K562 (cell line): ENCODE measurements around the gene PTPRF. TPM values are rescaled to one million over a fixed set of nuclear protein-coding genes. Genes with fewer than 3 reads are reported as not detected.

ENCODE experiments used
- BCOR ChIP-seq: fragments of 450-650 bp; IDR thresholded peaks from 2 replicates; pipeline ENCODE4 v1.6.1; 2016
- HDAC1 ChIP-seq, 2 experiments: fragments of 450-650 bp; IDR thresholded peaks; 2 replicates each; pipeline ENCODE4 v1.6.1; 2016 to 2017; ENCODE audit warnings: inconsistent platforms in 1 of 2, mild to moderate bottlenecking in 1 of 2, moderate library complexity in 1 of 2
- HDAC2 ChIP-seq: fragments of 450-650 bp; IDR thresholded peaks from 2 replicates; pipeline ENCODE4 v1.6.1; 2016; ENCODE audit warnings: mild to moderate bottlenecking
- HLTF ChIP-seq: fragments of 450-650 bp; IDR thresholded peaks from 2 replicates; pipeline ENCODE4 v1.6.1; 2016
- MAFG ChIP-seq: fragments of 450-650 bp; conservative IDR thresholded peaks from 2 replicates; pipeline ENCODE4 v1.6.1; 2016; ENCODE audit warnings: missing genetic modification characterization, missing compliant biosample characterization
- NCOA1 ChIP-seq: fragments of 450-650 bp; IDR thresholded peaks from 2 replicates; pipeline ENCODE4 v1.6.1; 2016; ENCODE audit warnings: low read depth
- NFE2 ChIP-seq: IDR thresholded peaks from 2 replicates; pipeline ENCODE4 v1.6.1; 2014; ENCODE audit warnings: antibody characterized with exemption, low read depth
- NFIC ChIP-seq: fragments of 450-650 bp; IDR thresholded peaks from 2 replicates; pipeline ENCODE4 v1.6.1; 2017; ENCODE audit warnings: mild to moderate bottlenecking, inconsistent platforms
- RBM25 ChIP-seq: fragments of 200-400 bp; formaldehyde crosslinking; IDR thresholded peaks from 2 replicates; pipeline ENCODE4 v1.6.1; 2018; ENCODE audit warnings: low read length, low read depth, moderate library complexity; ENCODE audit not compliant: severe bottlenecking
- SMARCA5 ChIP-seq: fragments of 450-650 bp; IDR thresholded peaks from 2 replicates; pipeline ENCODE4 v1.6.1; 2016
- ZNF316 ChIP-seq: fragments of 450-650 bp; IDR thresholded peaks from 2 replicates; pipeline ENCODE4 v1.6.1; 2016
- ZNF347 ChIP-seq: fragments of 450-650 bp; formaldehyde crosslinking; IDR thresholded peaks from 2 replicates; pipeline ENCODE4 v1.4.0; 2020; ENCODE audit warnings: low read depth, mild to moderate bottlenecking, moderate library complexity
- ZNF785 ChIP-seq: fragments of 250-450 bp; sonication (Bioruptor Pico); IDR thresholded peaks from 2 replicates; pipeline ENCODE4 v1.4.0; 2020; ENCODE audit warnings: mild to moderate bottlenecking
- polyA plus RNA-seq, 8 experiments: library from polyadenylated mRNA; depleted of rRNA in 4 of 8; stranded (reverse) in 5 of 8; unstranded in 3 of 8; fragments of >200 nt; fragmentation: Nextera tagmentation in 2 of 8; fragmentation: Illumina TruSeq in 1 of 8; extraction: Ambion mirVana in 2 of 8; extraction: Trizol in 1 of 8; gene quantifications; 2 replicates each; pipeline versions ENCODE4 v1.2.1 to v1.2.3, GENCODE V29; 2011 to 2014; ENCODE audit warnings: inconsistent platforms in 1 of 8, missing spikeins in 1 of 8
- total RNA-seq, 7 experiments: library from RNA; depleted of rRNA in 6 of 7; stranded (reverse); fragments of >200 nt in 6 of 7; fragmentation: Illumina TruSeq in 2 of 7; extraction: Trizol in 2 of 7; gene quantifications; 2 replicates each; pipeline versions ENCODE4 v1.2.1 to v1.2.3, GENCODE V29; 2011 to 2021; ENCODE audit warnings: low replicate concordance in 1 of 7
- TF ChIP-seq, protein P1 (sequence below), 2 experiments: fragments of 450-650 bp in 1 of 2; sonication (generic) in 1 of 2; formaldehyde crosslinking in 1 of 2; IDR thresholded peaks; 2 replicates each; pipeline versions ENCODE4 v1.7.1 to v1.9.0; 2016 to 2022; ENCODE audit warnings: inconsistent platforms in 1 of 2, mild to moderate bottlenecking in 1 of 2, missing genetic modification reagents in 1 of 2
- TF ChIP-seq, protein P2 (sequence below), 3 experiments: IDR thresholded peaks in 2 of 3; conservative IDR thresholded peaks in 1 of 3; 2 replicates each; pipeline ENCODE4 v1.5.1; 2011 to 2012; ENCODE audit warnings: low read length in 3 of 3, mild to moderate bottlenecking in 3 of 3, control low read depth in 2 of 3, improper control_type of control experiment in 1 of 3, inconsistent platforms in 1 of 3, low read depth in 1 of 3, mixed read lengths in 1 of 3, moderate library complexity in 1 of 3; ENCODE audit not compliant: insufficient read depth in 2 of 3
- TF ChIP-seq, protein P3 (sequence below): sonication (generic); formaldehyde crosslinking; IDR thresholded peaks from 2 replicates; pipeline ENCODE4 v1.8.0; 2022; ENCODE audit warnings: missing genetic modification reagents, mild to moderate bottlenecking, borderline replicate concordance

PTPRF gene
- total and polyA plus RNA-seq, 9 of the 15 experiments (the other 6 are each of a cell fraction or from before 2014, with no cell fraction given), result 0.13 to 4.3 (median 1.1) TPM

DNA sequence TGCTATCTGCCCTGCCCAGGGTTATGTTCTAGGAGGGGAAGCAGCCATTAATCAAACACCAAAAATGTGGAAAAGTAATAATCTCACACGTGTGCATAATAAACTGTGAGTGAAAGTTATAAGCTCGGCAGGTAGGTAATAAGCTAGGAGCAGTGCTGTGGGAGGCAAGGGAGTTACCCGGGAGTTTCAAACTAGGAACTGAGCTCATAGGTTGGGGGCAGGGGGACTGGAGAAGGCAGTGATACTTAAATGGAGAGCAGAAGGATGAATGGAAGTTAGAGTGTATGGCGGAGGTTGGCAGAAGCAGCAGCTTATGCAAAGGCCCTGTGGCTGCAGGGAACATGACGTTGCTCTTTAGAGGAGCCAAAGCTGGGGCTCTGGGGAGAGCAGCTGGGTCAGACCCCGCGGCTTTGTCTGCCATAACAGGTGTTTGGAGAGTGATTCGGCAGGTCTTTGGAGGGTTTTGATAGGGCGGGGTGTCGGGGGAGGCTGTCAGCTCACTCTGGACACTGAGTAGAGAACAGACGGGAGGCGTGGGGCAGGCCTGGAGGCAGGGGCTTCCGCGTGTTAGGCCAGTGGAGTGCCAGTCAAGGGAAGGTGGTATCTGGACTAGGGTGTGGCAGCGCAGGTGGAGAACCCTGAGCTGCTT lies 20.0 kb downstream of the PTPRF start (continued):
- TF ChIP-seq, protein P1, sequence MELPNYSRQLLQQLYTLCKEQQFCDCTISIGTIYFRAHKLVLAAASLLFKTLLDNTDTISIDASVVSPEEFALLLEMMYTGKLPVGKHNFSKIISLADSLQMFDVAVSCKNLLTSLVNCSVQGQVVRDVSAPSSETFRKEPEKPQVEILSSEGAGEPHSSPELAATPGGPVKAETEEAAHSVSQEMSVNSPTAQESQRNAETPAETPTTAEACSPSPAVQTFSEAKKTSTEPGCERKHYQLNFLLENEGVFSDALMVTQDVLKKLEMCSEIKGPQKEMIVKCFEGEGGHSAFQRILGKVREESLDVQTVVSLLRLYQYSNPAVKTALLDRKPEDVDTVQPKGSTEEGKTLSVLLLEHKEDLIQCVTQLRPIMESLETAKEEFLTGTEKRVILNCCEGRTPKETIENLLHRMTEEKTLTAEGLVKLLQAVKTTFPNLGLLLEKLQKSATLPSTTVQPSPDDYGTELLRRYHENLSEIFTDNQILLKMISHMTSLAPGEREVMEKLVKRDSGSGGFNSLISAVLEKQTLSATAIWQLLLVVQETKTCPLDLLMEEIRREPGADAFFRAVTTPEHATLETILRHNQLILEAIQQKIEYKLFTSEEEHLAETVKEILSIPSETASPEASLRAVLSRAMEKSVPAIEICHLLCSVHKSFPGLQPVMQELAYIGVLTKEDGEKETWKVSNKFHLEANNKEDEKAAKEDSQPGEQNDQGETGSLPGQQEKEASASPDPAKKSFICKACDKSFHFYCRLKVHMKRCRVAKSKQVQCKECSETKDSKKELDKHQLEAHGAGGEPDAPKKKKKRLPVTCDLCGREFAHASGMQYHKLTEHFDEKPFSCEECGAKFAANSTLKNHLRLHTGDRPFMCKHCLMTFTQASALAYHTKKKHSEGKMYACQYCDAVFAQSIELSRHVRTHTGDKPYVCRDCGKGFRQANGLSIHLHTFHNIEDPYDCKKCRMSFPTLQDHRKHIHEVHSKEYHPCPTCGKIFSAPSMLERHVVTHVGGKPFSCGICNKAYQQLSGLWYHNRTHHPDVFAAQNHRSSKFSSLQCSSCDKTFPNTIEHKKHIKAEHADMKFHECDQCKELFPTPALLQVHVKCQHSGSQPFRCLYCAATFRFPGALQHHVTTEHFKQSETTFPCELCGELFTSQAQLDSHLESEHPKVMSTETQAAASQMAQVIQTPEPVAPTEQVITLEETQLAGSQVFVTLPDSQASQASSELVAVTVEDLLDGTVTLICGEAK (IDR thresholded peaks at IDR 0.05), result 0 out of 2 replicates have a peak, but pooled peaks have one; percentile 18
- TF ChIP-seq, protein P1 (CRISPR knock-in tag; IDR thresholded peaks at IDR 0.05), result no peak
- TF ChIP-seq, protein P2, sequence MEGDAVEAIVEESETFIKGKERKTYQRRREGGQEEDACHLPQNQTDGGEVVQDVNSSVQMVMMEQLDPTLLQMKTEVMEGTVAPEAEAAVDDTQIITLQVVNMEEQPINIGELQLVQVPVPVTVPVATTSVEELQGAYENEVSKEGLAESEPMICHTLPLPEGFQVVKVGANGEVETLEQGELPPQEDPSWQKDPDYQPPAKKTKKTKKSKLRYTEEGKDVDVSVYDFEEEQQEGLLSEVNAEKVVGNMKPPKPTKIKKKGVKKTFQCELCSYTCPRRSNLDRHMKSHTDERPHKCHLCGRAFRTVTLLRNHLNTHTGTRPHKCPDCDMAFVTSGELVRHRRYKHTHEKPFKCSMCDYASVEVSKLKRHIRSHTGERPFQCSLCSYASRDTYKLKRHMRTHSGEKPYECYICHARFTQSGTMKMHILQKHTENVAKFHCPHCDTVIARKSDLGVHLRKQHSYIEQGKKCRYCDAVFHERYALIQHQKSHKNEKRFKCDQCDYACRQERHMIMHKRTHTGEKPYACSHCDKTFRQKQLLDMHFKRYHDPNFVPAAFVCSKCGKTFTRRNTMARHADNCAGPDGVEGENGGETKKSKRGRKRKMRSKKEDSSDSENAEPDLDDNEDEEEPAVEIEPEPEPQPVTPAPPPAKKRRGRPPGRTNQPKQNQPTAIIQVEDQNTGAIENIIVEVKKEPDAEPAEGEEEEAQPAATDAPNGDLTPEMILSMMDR (IDR thresholded peaks at IDR 0.05 in 2 of 3, conservative IDR thresholded peaks at IDR 0.05 in 1 of 3; ENCODE audit: insufficient read depth in 2 of 3, low read depth in 1 of 3, low read length in 3 of 3), result no peak
- TF ChIP-seq NFE2, result peak; percentile 17; the same call in 1 of the 2 replicates
- no peak for TF ChIP-seq ZNF347 (CRISPR knock-in tag)
- TF ChIP-seq RBM25, result peak; percentile 94
- TF ChIP-seq, protein P3, sequence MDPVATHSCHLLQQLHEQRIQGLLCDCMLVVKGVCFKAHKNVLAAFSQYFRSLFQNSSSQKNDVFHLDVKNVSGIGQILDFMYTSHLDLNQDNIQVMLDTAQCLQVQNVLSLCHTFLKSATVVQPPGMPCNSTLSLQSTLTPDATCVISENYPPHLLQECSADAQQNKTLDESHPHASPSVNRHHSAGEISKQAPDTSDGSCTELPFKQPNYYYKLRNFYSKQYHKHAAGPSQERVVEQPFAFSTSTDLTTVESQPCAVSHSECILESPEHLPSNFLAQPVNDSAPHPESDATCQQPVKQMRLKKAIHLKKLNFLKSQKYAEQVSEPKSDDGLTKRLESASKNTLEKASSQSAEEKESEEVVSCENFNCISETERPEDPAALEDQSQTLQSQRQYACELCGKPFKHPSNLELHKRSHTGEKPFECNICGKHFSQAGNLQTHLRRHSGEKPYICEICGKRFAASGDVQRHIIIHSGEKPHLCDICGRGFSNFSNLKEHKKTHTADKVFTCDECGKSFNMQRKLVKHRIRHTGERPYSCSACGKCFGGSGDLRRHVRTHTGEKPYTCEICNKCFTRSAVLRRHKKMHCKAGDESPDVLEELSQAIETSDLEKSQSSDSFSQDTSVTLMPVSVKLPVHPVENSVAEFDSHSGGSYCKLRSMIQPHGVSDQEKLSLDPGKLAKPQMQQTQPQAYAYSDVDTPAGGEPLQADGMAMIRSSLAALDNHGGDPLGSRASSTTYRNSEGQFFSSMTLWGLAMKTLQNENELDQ, result no peak
- peak; percentile 96 for TF ChIP-seq SMARCA5
- 0 out of 2 replicates have a peak, but pooled peaks have one; percentile 18 for TF ChIP-seq ZNF316
- no peak for TF ChIP-seq ZNF785 (CRISPR knock-in tag)
- peak in 1 of 2 experiments; percentile 52; a peak in 2 of 4 replicates for TF ChIP-seq HDAC1 (IDR thresholded peaks at IDR 0.05)
- 0 out of 2 replicates have a peak, but pooled peaks have one; percentile 22 for TF ChIP-seq NFIC
- TF ChIP-seq HDAC2, result peak; percentile 59; the same call in 1 of the 2 replicates
- TF ChIP-seq HLTF, result peak; percentile 37; the same call in 1 of the 2 replicates
- TF ChIP-seq NCOA1, result no peak
- peak; percentile 88 for TF ChIP-seq BCOR
- TF ChIP-seq MAFG (tag), result 0 out of 2 replicates have a peak, but pooled peaks have one; percentile 31
